H9 (cell line): ENCODE measurements around the gene ITPR2. TPM values are rescaled to one million over a fixed set of nuclear protein-coding genes. Genes with fewer than 3 reads are reported as not detected.

Experiments
- DNase-seq: peaks from one replicate; pipeline ENCODE4 v3.0.0-alpha.2; 2017
- H2AFZ ChIP-seq: one replicate; pipeline ENCODE4 v1.6.1; 2013; ENCODE audit warnings: mild to moderate bottlenecking, low read length, control low read depth, moderate library complexity
- H2AK5ac ChIP-seq: 2 replicates; pipeline ENCODE4 v1.6.1; 2013; ENCODE audit warnings: low read length, control low read depth, mixed read lengths; ENCODE audit not compliant: insufficient read length
- H2BK120ac ChIP-seq: one replicate; pipeline ENCODE4 v1.6.1; 2013; ENCODE audit warnings: low read depth, mild to moderate bottlenecking, low read length, control low read depth, inconsistent platforms; ENCODE audit not compliant: poor library complexity, severe bottlenecking
- H2BK12ac ChIP-seq: 2 replicates; pipeline ENCODE4 v1.6.1; 2013; ENCODE audit warnings: low read length, control low read depth, mixed read lengths, low read depth; ENCODE audit not compliant: insufficient read length
- H2BK15ac ChIP-seq: 2 replicates; pipeline ENCODE4 v1.6.1; 2013; ENCODE audit warnings: low read depth, low read length, control low read depth
- H2BK20ac ChIP-seq: one replicate; pipeline ENCODE4 v1.6.1; 2013; ENCODE audit warnings: low read depth, mild to moderate bottlenecking, low read length, control low read depth, inconsistent platforms; ENCODE audit not compliant: poor library complexity, severe bottlenecking
- H2BK5ac ChIP-seq: 2 replicates; pipeline ENCODE4 v1.6.1; 2013; ENCODE audit warnings: low read length, control low read depth, mixed read lengths; ENCODE audit not compliant: insufficient read length
- H3K14ac ChIP-seq: 2 replicates; pipeline ENCODE4 v1.6.1; 2013; ENCODE audit warnings: low read length, control low read depth; ENCODE audit not compliant: insufficient read depth
- H3K18ac ChIP-seq: 2 replicates; pipeline ENCODE4 v1.6.1; 2013; ENCODE audit warnings: low read depth, mild to moderate bottlenecking, mixed read lengths, low read length, control low read depth; ENCODE audit not compliant: insufficient read length
- H3K23ac ChIP-seq: 2 replicates; pipeline ENCODE4 v1.6.1; 2013; ENCODE audit warnings: low read length, control low read depth, mixed read lengths, low read depth; ENCODE audit not compliant: insufficient read length
- H3K23me2 ChIP-seq: 2 replicates; pipeline ENCODE4 v1.6.1; 2013; ENCODE audit warnings: low read depth, mild to moderate bottlenecking, mixed read lengths, low read length, control low read depth; ENCODE audit not compliant: insufficient read length, poor library complexity, severe bottlenecking
- H3K27ac ChIP-seq: 2 replicates; pipeline ENCODE4 v1.5.1; 2013; ENCODE audit warnings: low read length, control low read depth, mixed read lengths, low read depth; ENCODE audit not compliant: insufficient read length
- H3K27me3 ChIP-seq: 2 replicates; pipeline ENCODE4 v1.6.1; 2013; ENCODE audit warnings: low read length, control low read depth, inconsistent platforms; ENCODE audit not compliant: insufficient read depth
- H3K4ac ChIP-seq: 2 replicates; pipeline ENCODE4 v1.6.1; 2013; ENCODE audit warnings: low read depth, mild to moderate bottlenecking, control low read depth, inconsistent platforms, low read length, moderate library complexity
- H3K4me1 ChIP-seq: 2 replicates; pipeline ENCODE4 v1.6.1; 2013; ENCODE audit warnings: low read length, control low read depth, inconsistent platforms; ENCODE audit not compliant: insufficient read depth
- H3K4me2 ChIP-seq: 2 replicates; pipeline ENCODE4 v1.6.1; 2013; ENCODE audit warnings: low read length, control low read depth, mixed read lengths; ENCODE audit not compliant: insufficient read length, insufficient read depth
- H3K56ac ChIP-seq: 2 replicates; pipeline ENCODE4 v1.6.1; 2013; ENCODE audit warnings: low read depth, mild to moderate bottlenecking, mixed read lengths, low read length, control low read depth; ENCODE audit not compliant: insufficient read length
- H3K79me1 ChIP-seq: 2 replicates; pipeline ENCODE4 v1.6.1; 2013; ENCODE audit warnings: low read depth, mild to moderate bottlenecking, moderate library complexity, low read length, control low read depth, inconsistent platforms; ENCODE audit not compliant: insufficient read depth, poor library complexity, severe bottlenecking
- H3K79me2 ChIP-seq: 2 replicates; pipeline ENCODE4 v1.6.1; 2013; ENCODE audit warnings: low read length, control low read depth, inconsistent platforms; ENCODE audit not compliant: insufficient read depth
- H3K9ac ChIP-seq: 2 replicates; pipeline ENCODE4 v1.6.1; 2013; ENCODE audit warnings: low read length, control low read depth, mixed read lengths; ENCODE audit not compliant: insufficient read length; ENCODE audit errors: extremely low read depth
- H3K9me3 ChIP-seq: one replicate; pipeline ENCODE4 v1.6.1; 2013; ENCODE audit warnings: low read depth, low read length, inconsistent platforms; ENCODE audit not compliant: control insufficient read depth
- H3T11ph ChIP-seq: one replicate; pipeline ENCODE4 v1.6.1; 2013; ENCODE audit warnings: mild to moderate bottlenecking, low read length, control low read depth, inconsistent platforms
- H4K20me1 ChIP-seq: one replicate; pipeline ENCODE4 v1.6.1; 2013; ENCODE audit not compliant: control insufficient read depth, insufficient read length, insufficient read depth
- H4K5ac ChIP-seq: 2 replicates; pipeline ENCODE4 v1.6.1; 2013; ENCODE audit warnings: low read depth, mild to moderate bottlenecking, mixed read lengths, low read length, control low read depth; ENCODE audit not compliant: insufficient read length
- H4K8ac ChIP-seq: replicated peaks from 2 replicates; pipeline ENCODE4 v1.6.1; 2013; ENCODE audit warnings: low read length, control low read depth, mixed read lengths, low read depth; ENCODE audit not compliant: insufficient read length
- H4K91ac ChIP-seq: 2 replicates; pipeline ENCODE4 v1.6.1; 2013; ENCODE audit warnings: low read depth, mild to moderate bottlenecking, moderate library complexity, mixed read lengths, low read length, control low read depth; ENCODE audit not compliant: insufficient read length
- H3K27ac Mint-ChIP-seq, 3 experiments: 2 replicates in 2 of 3; 3 replicates in 1 of 3; pipeline ENCODE4 v1.8.0; 2020 to 2021; ENCODE audit warnings: mixed read lengths in 3 of 3, mild to moderate bottlenecking in 1 of 3, moderate library complexity in 1 of 3
- H3K27me3 Mint-ChIP-seq: 2 replicates; pipeline ENCODE4 v1.8.0; 2021; ENCODE audit warnings: low read depth, mild to moderate bottlenecking, moderate library complexity, mixed read lengths
- H3K36me3 Mint-ChIP-seq, 3 experiments: 2 replicates in 2 of 3; 3 replicates in 1 of 3; pipeline ENCODE4 v1.8.0; 2020 to 2021; ENCODE audit warnings: low read depth in 3 of 3, mixed read lengths in 3 of 3; ENCODE audit not compliant: insufficient read depth in 1 of 3
- H3K4me1 Mint-ChIP-seq, 2 experiments: 2 replicates each; pipeline ENCODE4 v1.8.0; 2020; ENCODE audit warnings: mixed read lengths in 2 of 2
- H3K4me3 Mint-ChIP-seq, 2 experiments: 2 replicates in 1 of 2; 3 replicates in 1 of 2; pipeline ENCODE4 v1.8.0; 2020 to 2021; ENCODE audit warnings: mild to moderate bottlenecking in 2 of 2, mixed read lengths in 2 of 2, moderate library complexity in 1 of 2
- H3K9me3 Mint-ChIP-seq, 2 experiments: 2 replicates in 1 of 2; 3 replicates in 1 of 2; pipeline ENCODE4 v1.8.0; 2020; ENCODE audit warnings: mild to moderate bottlenecking in 2 of 2, mixed read lengths in 2 of 2, moderate library complexity in 1 of 2
- CTCF ChIP-seq: fragments of 200-600 bp; sonication (generic); conservative IDR thresholded peaks from 3 replicates; pipeline ENCODE4 v1.8.0; 2021; ENCODE audit warnings: antibody characterized with exemption, mild to moderate bottlenecking
- WGBS: extraction: QIAGEN DNeasy Blood & Tissue Kit; methylation state at CpG from one replicate; pipeline ENCODE4 v1.1.7; 2013; ENCODE audit warnings: missing lambda C conversion rate, low lambda C conversion rate, mixed read lengths; ENCODE audit not compliant: insufficient read length; ENCODE audit errors: extremely low coverage; 5-methylcytosine and 5-hydroxymethylcytosine counted together
- total RNA-seq: library from RNA; stranded (reverse); gene quantifications from 2 replicates; pipeline ENCODE4 v1.2.1, GENCODE V29; 2021

Gene ITPR2
- total RNA-seq, 1 experiment from 2014 or later, result 14.8 TPM

- H3K4me2 ChIP-seq, result no peak overlapping the region
- H3K18ac ChIP-seq, result no peak overlapping the region
- no peak overlapping the region for H2BK20ac ChIP-seq
- H2AFZ ChIP-seq, result no peak overlapping the region
- TF ChIP-seq CTCF, result no peak
- Mint-ChIP-seq H3K27ac (peak overlapping the region in 1 of 3 experiments; percentile 89; a peak in 2 of 7 replicates), H3K4me3 (no peak overlapping the region), H3K27me3 (no peaks in the 10 kb centered on the region), H3K4me1 (no peaks in the 10 kb centered on the region), H3K9me3 (no peaks in the 10 kb centered on the region), H3K36me3 (peaks cover 0 to 19% (median 9%) of the 10 kb centered on the region in 3 experiments; a peak in 5 of 7 replicates)
- H3K27ac ChIP-seq, result no peak overlapping the region
- no peak overlapping the region for H2BK120ac ChIP-seq
- no peaks in the 10 kb centered on the region for H3K27me3 ChIP-seq
- H3K9me3 ChIP-seq, result no peaks in the 10 kb centered on the region
- H3K23ac ChIP-seq, result no peak overlapping the region
- H2BK15ac ChIP-seq, result no peak overlapping the region
- no CpG with 5 or more reads among the region's 5 CpGs for WGBS
- no peaks in the 10 kb centered on the region for H3K4me1 ChIP-seq
- H4K8ac ChIP-seq, result no peak overlapping the region
- H3K23me2 ChIP-seq, result no peaks in the 10 kb centered on the region
- no peak overlapping the region for H4K91ac ChIP-seq
- H3K14ac ChIP-seq, result no peak overlapping the region
- no peaks in the 10 kb centered on the region for H3K79me2 ChIP-seq
- H2AK5ac ChIP-seq, result no peak overlapping the region
- no peak overlapping the region for H3K56ac ChIP-seq
- H3K4ac ChIP-seq, result no peak overlapping the region
- no peak overlapping the region for H2BK12ac ChIP-seq
- no peak overlapping the region for H3K9ac ChIP-seq
- no peak for DNase-seq
- H3K79me1 ChIP-seq, result no peaks in the 10 kb centered on the region
- no peaks in the 10 kb centered on the region for H4K20me1 ChIP-seq
- no peak overlapping the region for H4K5ac ChIP-seq
- H2BK5ac ChIP-seq, result no peak overlapping the region
- no peak overlapping the region for H3T11ph ChIP-seq
These were observed 210.4 kb downstream of the ITPR2 start for GRCh38 chr12:26622601-26623000.
